ENCODE measurements around the gene EDDM13.
"Not testable (repeated sequence)": the region's sequence is repeated elsewhere in the genome, so short reads cannot be mapped to it uniquely, and the experiment has no call there.

- TF ChIP-seq POLR2A, POLR2AphosphoS5 (IDR thresholded peaks at IDR 0.05; ENCODE audit: low read depth, low read length): not testable (repeated sequence)
These were observed 62.8 kb downstream of the EDDM13 start for GRCh38 chr19:56335371-56335770.

Measured in GM12891 (cell line).